Measurements from ENCODE around the gene PRR29.

PRR29 gene

GRCh38 chr17:63998050-63998720, at the start of gene PRR29:
Gene PRR29 (plus strand): TSS chr17:63998351. CDS start chr17:63998365, 14 bp downstream.
- H3F3A ChIP-seq (ENCODE audit: insufficient read depth, low read length), result no peaks in the 10 kb centered on the region
- no peaks in the 10 kb centered on the region for H3K9me3 ChIP-seq (replicated peaks; ENCODE audit: insufficient read depth, low read length)
- no peaks in the 10 kb centered on the region for H3K36me3 ChIP-seq (replicated peaks; ENCODE audit: insufficient read depth, low read length)
- peak within 1 kb of the TSS; percentile 77 for H2AFZ ChIP-seq (ENCODE audit: low read length)
- peak; percentile 49 for DNase-seq
- no peak within 1 kb of the TSS; the same call in 1 of the 2 replicates for H3K9ac ChIP-seq (ENCODE audit: low read length)
- peak within 1 kb of the TSS; percentile 70 for H3K4me3 ChIP-seq (ENCODE audit: low read length)
- H4K20me1 ChIP-seq (ENCODE audit: insufficient read depth, low read length), result no peaks in the 10 kb centered on the region
- H3K27me3 ChIP-seq (replicated peaks; ENCODE audit: insufficient read depth, low read length), result no peaks in the 10 kb centered on the region
- no peaks in the 10 kb centered on the region for H3K9me2 ChIP-seq (replicated peaks; ENCODE audit: insufficient read depth, low read length)
- H3K27ac ChIP-seq (ENCODE audit: low read length), result no peak within 1 kb of the TSS
- H3K79me2 ChIP-seq (ENCODE audit: low read length), result no peaks in the 10 kb centered on the region
- no peaks in the 10 kb centered on the region for H3K4me1 ChIP-seq (ENCODE audit: low read length)
- TF ChIP-seq EZH2phosphoT487 (IDR thresholded peaks at IDR 0.05; ENCODE audit: low read length), result no peak
- TF ChIP-seq, protein P1, sequence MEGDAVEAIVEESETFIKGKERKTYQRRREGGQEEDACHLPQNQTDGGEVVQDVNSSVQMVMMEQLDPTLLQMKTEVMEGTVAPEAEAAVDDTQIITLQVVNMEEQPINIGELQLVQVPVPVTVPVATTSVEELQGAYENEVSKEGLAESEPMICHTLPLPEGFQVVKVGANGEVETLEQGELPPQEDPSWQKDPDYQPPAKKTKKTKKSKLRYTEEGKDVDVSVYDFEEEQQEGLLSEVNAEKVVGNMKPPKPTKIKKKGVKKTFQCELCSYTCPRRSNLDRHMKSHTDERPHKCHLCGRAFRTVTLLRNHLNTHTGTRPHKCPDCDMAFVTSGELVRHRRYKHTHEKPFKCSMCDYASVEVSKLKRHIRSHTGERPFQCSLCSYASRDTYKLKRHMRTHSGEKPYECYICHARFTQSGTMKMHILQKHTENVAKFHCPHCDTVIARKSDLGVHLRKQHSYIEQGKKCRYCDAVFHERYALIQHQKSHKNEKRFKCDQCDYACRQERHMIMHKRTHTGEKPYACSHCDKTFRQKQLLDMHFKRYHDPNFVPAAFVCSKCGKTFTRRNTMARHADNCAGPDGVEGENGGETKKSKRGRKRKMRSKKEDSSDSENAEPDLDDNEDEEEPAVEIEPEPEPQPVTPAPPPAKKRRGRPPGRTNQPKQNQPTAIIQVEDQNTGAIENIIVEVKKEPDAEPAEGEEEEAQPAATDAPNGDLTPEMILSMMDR (IDR thresholded peaks at IDR 0.05; ENCODE audit: low read length), result no peak
- TF ChIP-seq EZH2 (optimal IDR thresholded peaks at IDR 0.05; ENCODE audit: low read depth, low read length), result no peak
- peak within 1 kb of the TSS; percentile 83 for H3K4me2 ChIP-seq (ENCODE audit: low read depth, low read length)

- no peak overlapping the region for H2AFZ ChIP-seq (ENCODE audit: low read length)
- no peaks in the 10 kb centered on the region for H4K20me1 ChIP-seq (ENCODE audit: insufficient read depth, low read length)
- no peaks in the 10 kb centered on the region for H3F3A ChIP-seq (ENCODE audit: insufficient read depth, low read length)
- no peak overlapping the region for H3K4me2 ChIP-seq (ENCODE audit: low read depth, low read length)
- no peak for DNase-seq
- H3K9me2 ChIP-seq (replicated peaks; ENCODE audit: insufficient read depth, low read length), result no peaks in the 10 kb centered on the region
- no peaks in the 10 kb centered on the region for H3K9me3 ChIP-seq (replicated peaks; ENCODE audit: insufficient read depth, low read length)
- no peaks in the 10 kb centered on the region; the same call in 1 of the 2 replicates for H3K27me3 ChIP-seq (replicated peaks; ENCODE audit: insufficient read depth, low read length)
- no peaks in the 10 kb centered on the region for H3K79me2 ChIP-seq (ENCODE audit: low read length)
- no peak overlapping the region for H3K4me3 ChIP-seq (ENCODE audit: low read length)
- H3K9ac ChIP-seq (ENCODE audit: low read length), result no peak overlapping the region
- no peaks in the 10 kb centered on the region for H3K36me3 ChIP-seq (replicated peaks; ENCODE audit: insufficient read depth, low read length)
- TF ChIP-seq EZH2 (optimal IDR thresholded peaks at IDR 0.05; ENCODE audit: low read depth, low read length), result no peak
- TF ChIP-seq EZH2phosphoT487 (IDR thresholded peaks at IDR 0.05; ENCODE audit: low read length), result no peak
- TF ChIP-seq, protein P1 (IDR thresholded peaks at IDR 0.05; ENCODE audit: low read length), result no peak
- no peak overlapping the region for H3K27ac ChIP-seq (ENCODE audit: low read length)
- H3K4me1 ChIP-seq (ENCODE audit: low read length), result peaks cover 3% of the 10 kb centered on the region
These were observed 49.6 kb upstream of the PRR29 start for GRCh38 chr17:63948521-63948920.

GRCh38 chr17:63949576-63950250, 48.4 kb upstream of the PRR29 start:
- H3K4me1 ChIP-seq (ENCODE audit: low read length), result peaks cover 7% of the 10 kb centered on the region
- DNase-seq, result no peak
- H3K4me2 ChIP-seq (ENCODE audit: low read depth, low read length), result no peak overlapping the region
- no peaks in the 10 kb centered on the region for H3K79me2 ChIP-seq (ENCODE audit: low read length)
- TF ChIP-seq EZH2phosphoT487 (IDR thresholded peaks at IDR 0.05; ENCODE audit: low read length) (no peak), EZH2 (optimal IDR thresholded peaks at IDR 0.05; ENCODE audit: low read depth, low read length) (no peak)
- TF ChIP-seq, protein P1 (IDR thresholded peaks at IDR 0.05; ENCODE audit: low read length), result no peak
- no peak overlapping the region for H3K4me3 ChIP-seq (ENCODE audit: low read length)
- no peak overlapping the region for H3K27ac ChIP-seq (ENCODE audit: low read length)
- H4K20me1 ChIP-seq (ENCODE audit: insufficient read depth, low read length), result no peaks in the 10 kb centered on the region
- H3K9me2 ChIP-seq (replicated peaks; ENCODE audit: insufficient read depth, low read length), result no peaks in the 10 kb centered on the region
- no peak overlapping the region for H2AFZ ChIP-seq (ENCODE audit: low read length)
- H3K27me3 ChIP-seq (replicated peaks; ENCODE audit: insufficient read depth, low read length), result no peaks in the 10 kb centered on the region; the same call in 1 of the 2 replicates
- no peaks in the 10 kb centered on the region for H3K36me3 ChIP-seq (replicated peaks; ENCODE audit: insufficient read depth, low read length)
- H3K9ac ChIP-seq (ENCODE audit: low read length), result no peak overlapping the region
- no peaks in the 10 kb centered on the region for H3K9me3 ChIP-seq (replicated peaks; ENCODE audit: insufficient read depth, low read length)
- no peaks in the 10 kb centered on the region for H3F3A ChIP-seq (ENCODE audit: insufficient read depth, low read length)

Data from MM.1S (cell line).